SH-SY5Y (cell line): Measurements from ENCODE around the gene MSH2.

Source experiments
- GATA2 ChIP-seq: IDR thresholded peaks from 2 replicates; pipeline ENCODE4 v1.6.1; 2011; ENCODE audit warnings: mild to moderate bottlenecking, low read depth, low read length
- GATA3 ChIP-seq: IDR thresholded peaks from 2 replicates; pipeline ENCODE4 v1.6.1; 2011; ENCODE audit warnings: low read depth, mild to moderate bottlenecking, low read length, moderate library complexity

The MSH2 gene

GRCh38 chr2:47509821-47510385 is 106.9 kb downstream of the MSH2 start:
- TF ChIP-seq GATA2 (no peak), GATA3 (no peak)

GRCh38 chr2:47510745-47511144 is 107.8 kb downstream of the MSH2 start:
- TF ChIP-seq GATA2 (no peak), GATA3 (no peak)

- TF ChIP-seq GATA2 (no peak), GATA3 (no peak)
Observed at GRCh38 chr2:47512581-47513083, 109.7 kb downstream of the MSH2 start.

GRCh38 chr2:47513981-47514520 is 111.1 kb downstream of the MSH2 start:
- TF ChIP-seq GATA3, result no peak
- no peak for TF ChIP-seq GATA2

GRCh38 chr2:47516360-47517104 is 113.6 kb downstream of the MSH2 start:
- TF ChIP-seq GATA3 (no peak), GATA2 (no peak)

- TF ChIP-seq GATA3 (no peak), GATA2 (no peak)
Observed at GRCh38 chr2:47518497-47519146, 115.7 kb downstream of the MSH2 start.

- TF ChIP-seq GATA3 (no peak), GATA2 (no peak)
Observed at GRCh38 chr2:47519147-47519537, 116.2 kb downstream of the MSH2 start.

- TF ChIP-seq GATA2 (no peak), GATA3 (no peak)
Observed at GRCh38 chr2:47519604-47520301, 116.8 kb downstream of the MSH2 start.

- TF ChIP-seq GATA2, result no peak
Observed at GRCh38 chr2:47520302-47520630, 117.3 kb downstream of the MSH2 start.

- TF ChIP-seq GATA2 (0 out of 2 replicates have a peak, but pooled peaks have one; percentile 4), GATA3 (no peak)
Observed at GRCh38 chr2:47520825-47521665, 118.1 kb downstream of the MSH2 start.

- TF ChIP-seq GATA2 (no peak), GATA3 (no peak)
Observed at GRCh38 chr2:47521666-47522285, 118.8 kb downstream of the MSH2 start.

GRCh38 chr2:47525167-47525566 is 122.2 kb downstream of the MSH2 start:
- TF ChIP-seq GATA3 (no peak), GATA2 (no peak)

GRCh38 chr2:47528455-47528854 is 125.5 kb downstream of the MSH2 start:
- TF ChIP-seq GATA2 (no peak), GATA3 (no peak)

GRCh38 chr2:47528874-47529273 is 125.9 kb downstream of the MSH2 start:
- TF ChIP-seq GATA3 (no peak), GATA2 (no peak)
